MG63 (cell line): ENCODE data around the gene RNASET2. TPM values are rescaled to one million over a fixed set of nuclear protein-coding genes. Genes with fewer than 3 reads are reported as not detected.
A peak's percentile ranks its signal among the peaks of the same experiment; 100 is the strongest.
"Not testable (repeated sequence)": the region's sequence is repeated elsewhere in the genome, so short reads cannot be mapped to it uniquely, and the experiment has no call there.

Experiments
- DNase-seq: peaks from one replicate; pipeline ENCODE4 v3.0.0-alpha.2; 2020
- H3K27me3 ChIP-seq: fragments of 250-450 bp; sonication (Bioruptor Pico); 2 replicates; pipeline ENCODE4 v1.5.1; 2020; ENCODE audit warnings: mild to moderate bottlenecking, moderate library complexity
- H3K36me3 ChIP-seq: fragments of 250-450 bp; sonication (Bioruptor Pico); 2 replicates; pipeline ENCODE4 v1.5.1; 2020; ENCODE audit warnings: mild to moderate bottlenecking, moderate library complexity
- H3K4me3 ChIP-seq: fragments of 250-450 bp; sonication (Bioruptor Pico); 2 replicates; pipeline ENCODE4 v1.5.1; 2020; ENCODE audit warnings: mild to moderate bottlenecking, moderate library complexity
- H3K9me3 ChIP-seq: fragments of 250-450 bp; sonication (Bioruptor Pico); 2 replicates; pipeline ENCODE4 v1.5.1; 2020; ENCODE audit warnings: mild to moderate bottlenecking, moderate library complexity
- total RNA-seq: library from RNA; depleted of rRNA; stranded (reverse); fragments of >200 nt; shearing (Covaris generic); gene quantifications from 2 replicates; pipeline ENCODE4 v1.2.3, GENCODE V29; 2014; ENCODE audit warnings: low replicate concordance

Gene RNASET2
- total RNA-seq, 1 experiment from 2014 or later, result 32.1 TPM

DNA sequence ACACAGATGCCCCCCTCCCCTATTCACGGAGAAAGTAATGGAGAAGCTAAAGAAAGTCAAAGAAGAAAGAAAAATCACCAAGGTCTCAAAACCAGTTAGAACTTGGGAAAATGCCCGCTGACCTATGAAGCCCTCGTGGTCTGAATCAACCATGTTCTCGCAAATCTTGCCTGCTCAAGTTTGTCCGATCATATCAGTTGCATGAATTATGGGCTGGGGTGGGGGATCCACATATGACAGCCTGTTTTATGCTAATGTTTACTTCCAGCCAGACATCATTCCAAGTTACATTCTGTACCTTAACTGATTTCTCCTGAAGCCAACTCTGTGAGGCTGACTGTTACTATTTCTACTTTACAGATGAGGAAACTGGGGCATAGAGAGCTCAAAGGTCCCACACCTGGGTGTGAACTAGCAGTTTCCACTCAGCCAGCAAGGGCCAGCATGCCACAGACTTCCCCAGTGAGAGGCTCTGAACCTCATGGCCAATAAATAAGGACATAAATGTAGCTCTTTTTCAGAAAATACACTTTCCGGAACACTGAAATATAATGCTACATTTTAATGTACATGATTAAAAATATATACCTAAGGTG is 2.1 kb downstream of the RNASET2 start:
- H3K27me3 ChIP-seq, result no peaks in the 10 kb centered on the region
- H3K9me3 ChIP-seq, result no peaks in the 10 kb centered on the region
- peaks cover 3% of the 10 kb centered on the region; the same call in 1 of the 2 replicates for H3K36me3 ChIP-seq
- DNase-seq, result no peak
- no peak overlapping the region for H3K4me3 ChIP-seq

DNA sequence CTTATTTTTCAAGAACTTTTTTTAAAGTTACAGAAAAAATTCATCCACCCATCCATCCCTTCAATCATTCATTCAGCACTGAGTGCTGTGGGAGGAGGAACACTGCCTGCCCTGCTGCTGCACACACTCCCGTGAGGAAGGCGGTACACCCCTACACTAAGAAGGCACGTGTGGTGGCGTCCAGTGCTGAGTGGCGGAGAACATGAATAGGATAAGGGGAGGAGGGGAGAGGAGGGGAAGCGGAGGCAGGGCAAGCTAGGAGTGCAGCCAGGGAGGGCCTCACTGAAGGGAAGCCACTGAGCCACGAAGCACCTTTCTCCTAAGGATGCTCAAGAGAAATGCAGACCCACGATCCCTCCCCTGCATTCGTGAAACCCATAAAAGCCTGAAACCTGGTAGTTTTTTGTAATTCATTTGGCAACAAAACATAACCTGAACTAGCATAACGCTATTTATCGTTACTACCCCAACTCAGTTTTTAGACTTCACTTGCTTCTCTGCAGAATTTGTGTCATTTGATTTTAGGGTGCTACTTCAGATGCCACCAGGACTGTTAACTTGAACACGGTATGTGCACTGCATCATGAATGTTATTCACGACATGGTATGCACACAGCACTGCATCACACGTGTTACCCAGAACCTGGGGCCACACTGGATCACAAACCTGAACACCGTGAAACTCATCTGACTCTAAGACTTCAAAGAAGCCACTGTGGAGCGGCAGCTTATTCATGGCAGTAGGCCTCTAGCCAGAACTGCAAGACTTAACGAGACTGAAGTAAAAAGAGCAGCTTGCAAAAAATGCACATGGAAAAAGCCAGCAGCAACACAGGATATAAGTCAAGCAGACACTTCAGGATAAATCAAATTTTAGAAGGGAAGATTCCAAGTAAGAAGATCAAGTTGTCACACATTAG is 3.5 kb downstream of the RNASET2 start:
- peaks cover 3% of the 10 kb centered on the region; the same call in 1 of the 2 replicates for H3K36me3 ChIP-seq
- H3K9me3 ChIP-seq, result no peaks in the 10 kb centered on the region
- no peaks in the 10 kb centered on the region for H3K27me3 ChIP-seq
- no peak overlapping the region for H3K4me3 ChIP-seq
- DNase-seq, result no peak

DNA sequence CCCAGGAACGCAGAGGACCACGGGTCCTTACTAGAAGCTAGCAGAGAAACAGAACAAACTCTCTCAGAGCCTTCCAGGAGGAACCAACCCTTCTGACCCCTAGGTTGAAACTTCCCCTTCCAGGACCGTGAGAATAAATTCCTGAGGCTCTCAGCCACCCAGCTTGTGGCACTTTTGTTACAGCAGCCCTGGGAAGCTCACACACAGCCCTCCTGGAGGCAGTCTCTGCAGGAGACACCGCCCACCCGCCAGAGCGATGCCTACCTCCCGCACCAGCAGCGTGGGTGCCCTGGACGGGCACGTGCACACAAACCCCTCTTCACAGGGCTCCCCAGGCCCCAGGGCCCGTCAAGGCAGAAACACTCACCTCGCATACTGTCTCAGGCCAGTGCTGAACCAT is 4.2 kb downstream of the RNASET2 start:
- Histone ChIP-seq H3K4me3 (no peak overlapping the region), H3K9me3 (no peaks in the 10 kb centered on the region)
- no peak for DNase-seq

DNA sequence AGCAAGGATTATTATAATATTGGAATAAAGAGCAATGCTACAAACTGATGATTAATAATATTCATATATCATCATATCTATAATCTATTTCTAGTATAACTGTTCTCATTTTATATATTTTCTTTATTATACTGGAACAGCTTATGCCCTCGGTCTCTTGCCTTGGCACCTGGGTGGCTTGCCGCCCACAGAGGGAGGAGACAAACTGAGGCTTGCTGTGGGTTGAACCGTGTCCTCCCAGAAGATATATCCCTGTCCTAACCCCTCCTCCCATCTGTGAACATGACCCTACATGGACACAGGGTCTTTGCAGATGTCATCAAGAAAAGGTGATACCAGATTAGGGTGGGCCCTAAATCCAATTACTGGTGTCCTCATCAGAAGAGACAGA is 4.7 kb downstream of the RNASET2 start:
- no peak for DNase-seq
- Histone ChIP-seq H3K4me3 (no peak overlapping the region), H3K36me3 (peaks cover 3% of the 10 kb centered on the region; the same call in 1 of the 2 replicates), H3K9me3 (no peaks in the 10 kb centered on the region), H3K27me3 (no peaks in the 10 kb centered on the region)

More for the DNA sequence above, 4.2 kb downstream of the RNASET2 start:
- Histone ChIP-seq H3K36me3 (peaks cover 3% of the 10 kb centered on the region; the same call in 1 of the 2 replicates), H3K27me3 (no peaks in the 10 kb centered on the region)

DNA sequence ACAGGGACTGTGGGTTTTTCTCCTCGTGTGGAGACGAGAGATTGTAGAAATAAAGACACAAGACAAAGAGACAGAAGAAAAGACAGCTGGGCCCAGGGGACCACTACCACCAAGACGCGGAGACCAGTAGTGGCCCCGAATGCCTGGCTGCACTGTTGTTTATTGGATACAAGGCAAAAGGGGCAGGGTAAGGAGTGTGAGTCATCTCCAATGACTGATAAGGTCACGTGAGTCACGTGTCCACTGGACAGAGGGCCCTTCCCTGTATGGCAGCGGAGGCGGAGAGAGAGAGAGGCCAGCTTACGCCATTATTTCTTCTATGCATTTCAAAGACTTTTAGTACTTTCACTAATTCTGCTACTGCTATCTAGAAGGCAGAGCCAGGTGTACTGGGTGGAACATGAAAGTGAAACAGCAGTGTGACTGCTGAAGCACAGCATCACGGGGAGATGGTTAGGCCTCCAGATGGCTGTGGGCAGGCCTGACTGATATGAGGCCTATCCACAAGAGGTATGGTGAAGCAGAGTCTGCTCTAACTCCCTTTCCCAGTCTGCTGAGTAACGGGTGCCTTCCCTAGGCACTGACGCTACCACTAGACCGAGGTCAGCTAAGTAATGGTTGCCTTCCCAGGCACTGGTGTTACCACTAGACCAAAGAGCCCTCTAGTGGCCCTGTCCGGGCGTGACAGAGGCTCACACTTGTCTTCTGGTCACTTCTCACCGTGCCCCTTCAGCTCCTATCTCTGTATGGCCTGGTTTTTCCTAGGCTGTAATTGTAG is 5.3 kb downstream of the RNASET2 start:
- not testable (repeated sequence) for H3K27me3 ChIP-seq, H3K4me3 ChIP-seq, H3K36me3 ChIP-seq, H3K9me3 ChIP-seq
- DNase-seq, result peak; percentile 47

DNA sequence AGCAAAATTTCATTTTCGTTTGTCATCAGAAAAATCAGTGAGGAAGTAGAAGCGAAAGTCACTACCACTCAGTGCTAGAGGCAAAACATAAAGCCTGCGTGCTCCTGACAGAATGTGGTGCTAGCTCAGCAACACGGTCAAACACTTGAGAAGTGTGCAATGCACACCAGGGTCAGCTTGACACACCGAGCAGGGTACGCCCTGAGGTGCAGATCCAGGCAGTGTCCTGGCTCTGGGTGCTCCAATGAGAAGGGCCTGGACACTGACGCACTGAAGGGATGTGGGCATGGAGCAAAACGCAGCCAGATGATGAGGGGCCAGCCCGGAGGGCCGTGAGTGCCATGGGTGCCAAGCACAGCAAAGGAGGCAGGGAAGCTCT is 5.9 kb downstream of the RNASET2 start:
- no peaks in the 10 kb centered on the region for H3K27me3 ChIP-seq
- no peak for DNase-seq
- no peaks in the 10 kb centered on the region for H3K9me3 ChIP-seq

DNA sequence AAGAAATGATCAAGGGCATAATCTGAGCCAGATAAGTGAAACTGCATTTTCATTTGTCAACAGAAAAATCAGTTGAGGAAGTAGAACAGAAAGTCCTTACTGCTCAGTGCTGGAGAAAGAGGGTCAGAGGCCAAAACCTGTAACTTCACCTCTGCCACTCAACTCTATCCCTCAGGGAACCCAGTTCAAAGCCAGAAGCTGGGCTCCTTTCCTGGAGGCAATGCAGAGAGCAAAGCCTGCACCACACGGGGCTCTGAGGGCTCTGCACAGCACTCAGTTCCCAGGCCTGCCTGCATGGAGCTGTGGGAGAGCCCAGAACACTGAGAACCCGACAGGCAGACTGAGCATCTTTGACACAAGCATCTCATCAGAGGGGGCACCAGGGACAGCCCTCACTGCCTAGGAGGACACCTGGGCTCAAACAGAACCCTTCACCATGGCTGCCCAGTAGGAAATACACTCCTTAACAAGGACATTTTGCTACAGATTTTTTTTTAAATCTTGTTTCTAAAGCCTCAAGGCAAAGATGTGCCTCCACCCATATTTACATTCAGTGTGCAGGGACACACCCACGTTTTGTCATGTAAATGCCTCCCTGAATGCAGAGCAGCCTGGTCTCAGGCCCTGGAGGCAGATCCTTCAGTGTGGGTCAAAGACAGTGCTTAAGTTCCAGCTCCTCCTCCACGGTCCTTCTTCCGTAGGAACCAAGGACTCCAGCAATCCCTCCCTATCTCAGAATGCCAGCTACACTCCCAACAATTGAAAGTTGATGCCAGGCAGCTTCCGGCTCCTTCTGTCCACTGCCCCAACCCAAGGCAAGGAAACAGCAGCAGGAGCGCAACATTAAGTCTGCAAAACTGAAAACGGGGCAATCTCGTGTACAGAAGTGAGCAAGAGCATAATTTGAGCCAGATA is 6.6 kb downstream of the RNASET2 start:
- peaks cover 3% of the 10 kb centered on the region; the same call in 1 of the 2 replicates for H3K36me3 ChIP-seq
- no peaks in the 10 kb centered on the region for H3K9me3 ChIP-seq
- H3K27me3 ChIP-seq, result no peaks in the 10 kb centered on the region
- no peak for DNase-seq
- no peak overlapping the region for H3K4me3 ChIP-seq

More for the DNA sequence above, 5.9 kb downstream of the RNASET2 start:
- Histone ChIP-seq H3K36me3 (peaks cover 3% of the 10 kb centered on the region; the same call in 1 of the 2 replicates), H3K4me3 (no peak overlapping the region)

DNA sequence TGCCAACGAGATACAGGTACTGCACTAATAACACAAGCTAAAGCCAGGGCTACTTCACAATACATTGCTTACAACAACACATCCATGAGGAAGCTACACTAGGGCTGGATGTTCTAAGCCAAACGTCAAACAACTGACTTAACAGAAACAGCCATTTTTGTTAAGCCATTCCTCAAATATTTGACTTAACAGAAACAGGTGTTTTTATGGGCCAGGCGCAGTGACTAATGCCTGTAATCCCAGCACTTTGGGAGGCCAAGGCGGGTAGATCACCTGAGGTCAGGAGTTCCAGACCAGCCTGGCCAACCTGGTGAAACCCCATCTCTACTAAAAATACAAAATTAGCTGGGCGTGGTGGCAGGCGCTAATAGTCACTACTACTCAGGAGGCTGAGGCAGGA is 7.6 kb downstream of the RNASET2 start:
- H3K36me3 ChIP-seq, H3K9me3 ChIP-seq, H3K4me3 ChIP-seq, DNase-seq, H3K27me3 ChIP-seq: not testable (repeated sequence)

DNA sequence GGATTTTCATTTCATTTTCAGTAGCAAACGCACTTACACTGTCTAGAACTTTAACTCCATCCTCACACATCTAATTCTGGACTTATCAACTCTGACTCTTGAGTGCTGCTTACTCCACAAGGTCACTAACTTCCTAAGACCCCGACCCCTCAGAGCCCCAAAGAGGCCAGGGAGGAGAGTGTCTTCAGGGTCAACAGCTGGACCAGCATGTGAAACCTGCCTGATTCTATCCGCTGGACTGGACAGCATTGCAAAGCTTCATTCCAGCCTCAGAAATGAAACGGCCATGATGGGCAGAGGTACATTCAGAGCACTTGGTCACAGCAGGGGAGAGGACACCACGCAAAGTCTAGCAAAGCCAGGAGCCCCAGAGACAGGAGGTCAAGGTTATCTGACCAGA is 9.1 kb downstream of the RNASET2 start:
- no peaks in the 10 kb centered on the region for H3K27me3 ChIP-seq
- H3K36me3 ChIP-seq, result peaks cover 3% of the 10 kb centered on the region; the same call in 1 of the 2 replicates
- H3K4me3 ChIP-seq, result no peak overlapping the region
- no peak for DNase-seq
- H3K9me3 ChIP-seq, result no peaks in the 10 kb centered on the region

DNA sequence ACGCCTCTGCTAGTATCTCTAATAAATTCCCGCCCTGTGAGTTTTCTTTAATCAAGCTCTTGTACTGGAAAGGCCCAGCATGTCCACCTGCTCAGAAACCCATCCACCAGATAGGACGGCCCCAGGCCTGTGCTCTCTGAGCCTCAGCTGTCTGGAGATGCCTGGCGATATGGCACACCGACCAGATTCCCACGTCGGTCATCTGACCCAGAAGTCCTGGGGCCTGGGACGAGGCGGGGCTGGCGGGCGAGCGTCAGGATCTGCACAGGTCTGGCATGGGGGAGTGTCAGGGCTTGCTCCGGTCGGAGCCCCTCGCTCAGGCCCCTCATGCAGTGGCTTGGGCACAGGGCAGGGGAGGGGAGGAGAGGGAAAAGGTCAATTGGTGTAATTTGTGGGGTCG is 10.2 kb downstream of the RNASET2 start:
- Histone ChIP-seq H3K36me3 (peaks cover 1% of the 10 kb centered on the region; the same call in 1 of the 2 replicates), H3K9me3 (no peaks in the 10 kb centered on the region), H3K4me3 (no peak overlapping the region), H3K27me3 (no peaks in the 10 kb centered on the region)
- DNase-seq, result no peak

DNA sequence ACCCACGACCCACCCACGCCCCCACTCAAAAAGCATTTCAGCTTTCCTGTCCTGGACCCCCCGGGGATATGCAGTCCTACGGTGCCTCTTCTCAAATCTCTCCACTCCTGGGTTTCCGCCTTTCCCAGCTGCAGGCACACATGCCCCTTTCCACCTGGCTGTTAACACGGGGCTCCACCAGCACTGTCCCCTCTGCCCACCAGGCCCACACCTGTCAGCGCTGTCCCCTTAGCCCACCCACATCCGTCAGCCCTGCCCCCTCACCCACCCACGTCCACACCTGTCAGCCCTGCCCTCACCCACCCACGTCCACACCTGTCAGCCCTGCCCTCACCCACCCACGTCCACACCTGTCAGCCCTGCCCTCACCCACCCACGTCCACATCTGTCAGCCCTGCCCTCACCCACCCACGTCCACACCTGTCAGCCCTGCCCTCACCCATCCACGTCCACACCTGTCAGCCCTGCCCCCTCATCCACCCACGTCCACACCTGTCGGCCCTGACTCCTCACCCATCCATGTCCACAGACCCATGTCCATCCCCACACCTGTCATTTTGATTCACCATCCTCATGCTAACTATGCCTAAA is 11.6 kb downstream of the RNASET2 start:
- no peaks in the 10 kb centered on the region for H3K9me3 ChIP-seq
- DNase-seq, result no peak
- no peaks in the 10 kb centered on the region for H3K27me3 ChIP-seq
- no peaks in the 10 kb centered on the region for H3K36me3 ChIP-seq
- no peak overlapping the region for H3K4me3 ChIP-seq

DNA sequence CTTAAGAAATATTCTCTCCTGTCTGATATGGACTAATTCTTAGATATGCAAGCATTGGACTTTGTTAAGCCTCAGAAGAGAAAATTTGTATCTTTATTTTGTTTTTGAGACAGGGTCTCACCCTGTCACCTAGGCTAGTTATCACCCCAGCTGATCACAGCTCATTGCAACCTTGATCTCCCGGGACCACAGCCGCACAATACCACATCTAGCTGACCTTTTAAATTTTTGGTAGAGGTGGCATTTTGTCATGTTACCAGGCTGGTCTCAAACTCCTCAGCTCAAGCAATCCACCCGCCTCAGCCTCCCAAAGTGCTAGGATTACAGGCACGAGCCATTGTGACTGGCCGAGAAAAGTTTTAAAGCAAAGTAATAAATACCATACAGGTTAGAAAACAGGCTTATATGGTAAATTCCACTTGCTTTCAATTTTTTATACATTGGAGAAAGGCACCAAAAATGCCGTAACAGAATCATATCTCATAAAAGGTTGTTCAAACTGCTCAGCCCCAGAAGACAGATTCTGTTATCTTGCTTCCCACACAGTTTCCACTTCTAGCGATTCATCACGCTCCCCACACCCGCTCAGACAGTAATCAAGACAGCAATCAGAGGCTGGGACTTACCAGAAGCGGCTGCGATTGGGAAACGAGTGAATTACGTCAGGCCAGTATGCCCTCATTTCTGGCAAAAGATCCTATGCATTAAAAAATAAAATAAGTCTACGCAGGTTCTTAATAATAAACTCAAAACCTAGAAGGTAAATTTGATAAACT is 13.8 kb downstream of the RNASET2 start:
- H3K9me3 ChIP-seq, result no peaks in the 10 kb centered on the region
- no peak for DNase-seq
- H3K4me3 ChIP-seq, result no peak overlapping the region
- no peaks in the 10 kb centered on the region for H3K27me3 ChIP-seq
- no peaks in the 10 kb centered on the region for H3K36me3 ChIP-seq

DNA sequence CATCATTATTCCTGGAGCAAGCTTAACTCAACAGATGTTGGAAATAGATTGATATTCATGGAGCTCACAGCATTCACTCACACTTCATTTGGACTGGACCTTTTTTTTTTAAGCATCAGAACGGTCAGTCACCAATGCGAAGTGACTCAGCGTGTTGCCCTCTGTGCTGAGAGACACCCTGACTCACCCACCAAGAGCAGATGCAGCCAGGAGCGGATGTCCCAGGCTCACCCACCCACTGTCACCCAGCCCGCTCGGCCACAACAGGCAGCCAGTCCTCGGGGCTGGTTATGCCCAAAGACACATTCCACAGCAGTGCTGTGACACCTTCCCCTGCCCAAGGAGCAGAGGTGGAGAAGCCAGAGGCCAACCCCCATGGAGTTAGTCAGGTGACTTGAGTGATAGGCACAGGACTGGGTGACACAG is 15.7 kb downstream of the RNASET2 start:
- no peaks in the 10 kb centered on the region for H3K36me3 ChIP-seq
- H3K27me3 ChIP-seq, result no peaks in the 10 kb centered on the region
- no peak overlapping the region for H3K4me3 ChIP-seq
- DNase-seq, result no peak
- H3K9me3 ChIP-seq, result no peaks in the 10 kb centered on the region

DNA sequence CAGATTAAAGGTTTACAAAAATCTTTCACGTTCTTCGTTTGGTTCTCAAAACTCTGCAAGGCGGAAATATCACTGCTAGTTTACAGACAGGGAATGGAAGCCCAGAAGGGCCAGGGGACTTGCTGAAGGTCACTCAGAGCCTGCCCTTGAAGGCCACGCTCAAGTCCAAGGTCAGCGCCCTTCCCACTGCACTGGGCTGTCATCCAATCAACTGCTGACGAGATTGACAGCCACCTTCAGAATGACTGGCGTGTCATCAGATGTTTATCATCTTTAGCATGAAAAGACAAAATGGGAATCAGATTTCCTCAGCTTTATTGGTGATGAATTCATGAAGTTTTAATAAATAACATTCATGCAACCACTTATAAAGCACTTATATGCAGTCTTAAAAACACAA is 16.5 kb downstream of the RNASET2 start:
- H3K4me3 ChIP-seq, result no peak overlapping the region

DNA sequence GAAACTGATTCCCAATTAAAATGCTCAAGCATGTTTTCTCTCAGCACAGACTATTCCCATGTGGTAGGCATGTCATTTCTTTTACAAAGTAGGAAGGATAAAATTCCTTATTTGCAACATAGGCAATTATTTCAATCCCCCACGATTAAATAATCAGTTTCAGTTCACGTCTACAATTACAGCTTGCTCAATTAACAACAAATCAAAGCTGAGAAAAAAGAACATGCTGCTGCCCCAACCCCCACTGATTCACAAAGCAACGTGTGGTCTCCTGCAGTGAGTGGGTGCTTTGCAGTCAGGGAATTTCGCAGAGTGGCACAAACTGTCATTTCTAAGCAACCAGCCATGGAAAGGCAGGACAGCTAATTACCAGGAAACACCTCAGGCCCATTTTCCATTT is 17.0 kb downstream of the RNASET2 start:
- Histone ChIP-seq H3K27me3 (no peaks in the 10 kb centered on the region), H3K36me3 (no peaks in the 10 kb centered on the region), H3K4me3 (no peak overlapping the region), H3K9me3 (no peaks in the 10 kb centered on the region)
- DNase-seq, result no peak

More for the DNA sequence above, 16.5 kb downstream of the RNASET2 start:
- Histone ChIP-seq H3K36me3 (no peaks in the 10 kb centered on the region), H3K27me3 (no peaks in the 10 kb centered on the region), H3K9me3 (no peaks in the 10 kb centered on the region)
- DNase-seq, result no peak
